Activated T-cell treated with anti-CD3 and anti-CD28 coated beads, Interleukin-2, amount 50 U/mL, for 48 hours (primary cell): Measurements from ENCODE around the gene GNG2.

Source experiments
- DNase-seq, 2 experiments: peaks; one replicate each; pipeline ENCODE4 v3.0.0-alpha.2; 2020

GNG2 gene

DNA sequence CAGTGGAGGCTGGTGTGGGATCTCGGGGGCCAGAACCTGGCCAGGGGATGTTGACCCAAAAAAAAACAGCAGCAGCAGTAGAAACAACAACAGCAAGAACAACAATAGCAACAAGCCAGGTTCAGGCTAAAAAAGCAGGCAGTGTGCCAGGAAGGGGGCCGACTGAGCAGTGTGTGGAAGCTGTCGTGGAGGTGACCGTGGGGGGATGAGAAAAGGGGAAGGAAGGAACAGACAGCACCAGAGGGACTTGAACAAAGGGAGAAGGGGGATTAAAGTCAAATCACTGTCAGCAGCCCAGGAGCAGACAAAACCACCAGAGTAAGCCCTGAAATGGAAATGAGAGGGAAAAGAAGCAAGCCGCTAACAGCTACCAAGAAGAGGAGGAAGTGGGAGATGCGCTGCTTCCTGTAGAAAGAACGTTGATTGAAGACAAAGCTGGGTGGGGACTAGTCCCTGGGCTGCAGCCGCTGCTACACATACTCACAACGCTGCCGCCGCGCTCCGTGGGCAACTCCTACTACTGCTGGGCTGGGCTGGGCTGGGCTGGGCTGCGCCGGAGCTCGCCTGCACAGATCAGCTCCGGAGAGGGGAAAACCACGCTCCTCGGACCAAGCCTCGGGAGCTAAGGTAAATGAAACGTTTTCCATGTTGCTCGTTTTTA, at the start of gene GNG2:
Gene GNG2 (plus strand): TSS at position 449 of the 661 bp plus-strand sequence. CDS start 90,067 bp downstream, outside the sequence.
- DNase-seq: peak; percentile 83 to 86

DNA sequence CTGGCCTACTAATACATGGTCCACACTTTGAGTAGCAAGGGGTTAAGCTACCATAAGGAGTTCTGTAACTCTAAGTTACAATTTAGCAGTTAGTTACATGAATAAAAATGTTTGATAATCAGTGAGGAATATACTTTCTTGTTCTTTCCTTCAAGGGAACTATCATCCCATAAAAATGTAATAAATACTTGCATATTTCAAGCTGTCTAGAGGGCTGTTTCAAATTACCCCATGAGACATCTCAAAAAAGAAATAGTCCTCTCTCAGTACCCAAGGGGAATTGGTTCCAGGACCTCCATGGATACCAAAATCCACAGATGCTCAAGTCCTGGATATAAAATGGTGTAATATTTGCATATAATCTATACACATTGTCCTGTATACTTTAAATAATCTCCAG, 48.7 kb upstream of the GNG2 start:
- DNase-seq: no peak

DNA sequence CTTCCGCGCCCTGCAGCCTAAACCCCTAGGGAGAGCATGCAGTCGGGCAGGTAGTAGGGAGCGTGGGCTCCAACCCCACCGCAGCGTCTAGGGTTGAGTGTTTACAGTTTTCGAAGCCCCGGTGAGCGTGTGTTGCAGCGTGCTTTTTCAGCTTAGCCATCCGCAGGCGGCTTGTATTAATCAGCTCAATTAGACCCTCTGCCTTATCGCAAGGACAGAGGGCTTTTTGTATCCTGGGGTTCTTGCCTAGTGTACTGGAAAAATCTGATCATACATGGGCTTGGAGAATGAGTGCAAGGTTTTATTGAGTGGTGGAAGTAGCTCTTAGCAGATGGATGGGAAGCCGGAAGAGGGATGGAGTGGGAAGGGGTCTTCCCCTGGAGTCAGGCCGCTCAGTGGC, 44.4 kb upstream of the GNG2 start:
- no peak for DNase-seq

DNA sequence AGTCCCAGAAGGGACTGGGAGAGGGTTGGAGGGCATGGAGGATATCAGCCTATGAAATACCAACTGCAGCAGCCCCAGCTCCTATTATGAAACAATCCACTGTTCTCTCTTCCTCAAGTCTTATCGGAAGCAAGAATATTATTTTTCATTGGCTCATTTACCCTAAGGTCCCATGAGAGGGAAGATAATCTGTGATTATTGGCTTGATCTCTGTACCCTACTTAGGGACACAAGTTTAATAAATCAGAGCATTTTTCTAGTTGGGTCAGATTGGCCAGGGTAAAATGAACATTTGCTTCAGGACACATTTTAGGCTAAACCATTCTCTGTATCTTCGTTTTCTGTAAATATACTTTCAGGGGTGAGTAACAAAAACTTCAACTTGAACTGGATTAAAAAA, 43.1 kb upstream of the GNG2 start:
- DNase-seq: no peak

DNA sequence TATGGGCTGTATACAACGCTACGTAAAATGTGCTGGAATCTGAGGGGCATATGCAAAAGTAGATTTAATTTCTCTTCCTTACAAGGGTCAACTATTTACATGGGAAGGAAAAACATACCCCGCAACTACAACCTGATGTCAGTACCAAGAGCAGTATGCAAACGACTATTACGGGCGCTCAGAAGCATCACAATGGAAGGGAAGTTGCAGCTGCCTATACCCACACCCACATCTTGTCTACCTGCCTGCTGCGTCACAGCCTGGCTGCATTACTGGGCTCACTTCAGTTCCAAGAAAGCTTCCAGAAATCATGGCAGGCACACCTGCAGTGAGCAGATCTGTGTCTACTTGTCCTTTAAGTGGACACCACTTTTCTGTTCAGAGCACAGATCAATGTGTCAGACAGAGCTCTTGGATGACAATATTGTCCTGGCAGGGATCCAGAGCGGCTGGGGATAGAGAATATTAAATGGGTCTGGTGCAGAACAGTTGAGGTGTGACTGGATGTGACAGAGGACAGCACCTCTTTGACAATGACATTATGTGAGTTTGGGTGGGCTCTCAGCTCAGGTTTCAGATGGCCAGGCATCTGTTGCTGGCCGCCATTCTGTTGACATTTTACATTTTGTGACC, 41.5 kb upstream of the GNG2 start:
- DNase-seq: no peak

DNA sequence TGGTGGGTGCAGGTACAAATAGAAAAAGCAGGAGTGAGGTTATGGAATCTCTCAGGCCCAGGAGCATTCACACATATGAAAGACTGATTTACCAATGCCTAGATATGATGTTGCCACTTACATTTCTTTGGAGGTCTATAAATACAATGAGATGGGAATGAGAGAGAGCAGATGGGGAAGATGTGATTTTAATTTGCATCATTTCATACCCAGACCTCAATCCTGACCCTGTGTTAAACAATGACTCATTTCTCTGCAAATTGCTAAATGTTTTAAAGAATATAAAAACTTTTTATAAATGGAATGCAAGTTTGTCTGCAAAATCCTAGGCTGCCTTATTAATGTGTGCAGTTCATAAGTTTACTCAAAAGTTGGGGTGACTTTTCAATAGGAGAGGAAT, 38.6 kb upstream of the GNG2 start:
- no peak for DNase-seq

- no peak for DNase-seq
These were observed 37.9 kb upstream of the GNG2 start for GRCh38 chr14:51822499-51822898.

GRCh38 chr14:51823706-51824105, 36.7 kb upstream of the GNG2 start:
- no peak for DNase-seq

DNA sequence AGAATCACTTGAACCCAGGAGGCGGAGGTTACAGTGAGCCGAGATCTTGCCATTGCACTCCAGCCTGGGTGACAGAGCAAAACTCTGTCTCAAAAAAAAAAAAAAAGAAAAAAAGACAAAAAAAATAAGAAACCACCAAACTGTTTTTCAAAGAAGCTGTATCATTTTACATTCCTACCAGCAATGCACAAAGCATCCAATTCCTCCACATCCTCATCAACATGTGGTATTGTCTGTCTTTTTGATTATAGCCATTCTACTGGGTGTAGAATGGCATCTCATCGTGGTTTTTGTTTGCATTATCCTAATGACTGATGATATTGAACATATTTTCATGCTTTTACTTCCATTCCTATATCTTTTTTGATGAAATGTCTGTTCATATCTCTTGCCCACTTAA, 36.2 kb upstream of the GNG2 start:
- no peak for DNase-seq

GRCh38 chr14:51825926-51826325, 34.5 kb upstream of the GNG2 start:
- no peak for DNase-seq

GRCh38 chr14:51828017-51828797, 32.2 kb upstream of the GNG2 start:
- peak; percentile 82 to 86 for DNase-seq

DNA sequence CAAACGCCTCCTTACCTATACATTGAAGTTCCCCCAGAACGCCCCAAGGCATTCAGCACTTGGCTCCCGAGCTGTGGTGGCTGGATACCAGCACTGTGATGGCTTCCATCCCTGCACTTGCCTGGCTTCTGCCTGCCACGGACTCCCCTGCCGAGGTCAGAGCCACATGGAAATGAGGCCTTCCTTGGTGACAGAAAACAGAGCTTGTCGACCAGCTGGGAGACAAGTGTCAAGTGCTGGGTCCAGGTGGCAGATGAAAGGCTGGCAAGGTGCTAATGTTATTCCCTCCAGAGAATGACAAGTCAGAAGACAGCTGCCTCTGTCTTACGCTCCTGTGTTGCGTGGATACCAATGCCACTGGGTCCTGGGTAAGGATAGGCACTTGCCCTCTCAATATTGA, 26.2 kb upstream of the GNG2 start:
- no peak for DNase-seq

- no peak for DNase-seq
These were observed 24.0 kb upstream of the GNG2 start for GRCh38 chr14:51836417-51836816.

- no peak for DNase-seq
These were observed 16.1 kb upstream of the GNG2 start for GRCh38 chr14:51844081-51844881.

GRCh38 chr14:51845811-51846210, 14.6 kb upstream of the GNG2 start:
- DNase-seq: no peak

DNA sequence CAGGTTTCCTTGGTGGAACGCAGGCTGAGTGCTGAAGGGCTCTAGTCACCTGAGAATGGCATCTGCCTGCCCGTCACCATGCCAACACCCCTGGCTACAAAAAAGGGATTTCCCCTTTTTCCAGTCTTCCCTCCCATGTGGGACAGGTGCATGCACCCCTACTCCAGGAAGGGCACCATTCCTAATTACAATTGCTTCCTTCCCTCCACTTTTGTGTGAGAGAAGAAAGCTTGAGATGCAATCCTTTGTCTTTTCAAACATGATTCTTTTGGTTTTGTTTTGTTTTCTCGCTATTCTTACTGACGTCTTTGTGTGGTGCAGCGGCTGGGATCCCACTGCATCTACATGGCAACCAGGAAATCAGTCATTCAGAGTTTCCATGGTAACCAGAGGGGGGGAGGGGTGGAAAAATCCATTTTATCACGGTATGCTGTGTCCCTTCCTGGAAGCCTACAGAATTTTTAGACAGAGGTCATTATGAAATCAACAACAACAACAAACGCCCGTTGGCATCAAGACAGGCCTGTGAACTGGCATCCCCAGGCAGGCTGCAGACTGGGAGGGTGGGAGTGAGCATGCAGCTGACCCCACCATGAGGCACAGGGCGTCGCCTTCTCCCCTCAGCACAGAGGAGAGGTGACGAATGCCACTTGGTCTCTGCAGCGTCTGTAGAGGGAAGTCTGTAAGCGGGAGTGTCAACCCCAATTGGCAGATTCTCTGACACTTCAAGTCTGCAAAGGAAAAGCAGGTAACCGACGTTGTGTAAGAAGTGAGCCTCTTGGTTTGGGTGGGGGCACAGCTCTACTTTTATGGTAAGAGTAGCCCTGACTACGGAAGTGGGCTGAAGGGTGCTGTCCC, 13.6 kb upstream of the GNG2 start:
- peak; percentile 84 to 86 for DNase-seq

GRCh38 chr14:51847489-51847796, 13.0 kb upstream of the GNG2 start:
- DNase-seq: no peak

DNA sequence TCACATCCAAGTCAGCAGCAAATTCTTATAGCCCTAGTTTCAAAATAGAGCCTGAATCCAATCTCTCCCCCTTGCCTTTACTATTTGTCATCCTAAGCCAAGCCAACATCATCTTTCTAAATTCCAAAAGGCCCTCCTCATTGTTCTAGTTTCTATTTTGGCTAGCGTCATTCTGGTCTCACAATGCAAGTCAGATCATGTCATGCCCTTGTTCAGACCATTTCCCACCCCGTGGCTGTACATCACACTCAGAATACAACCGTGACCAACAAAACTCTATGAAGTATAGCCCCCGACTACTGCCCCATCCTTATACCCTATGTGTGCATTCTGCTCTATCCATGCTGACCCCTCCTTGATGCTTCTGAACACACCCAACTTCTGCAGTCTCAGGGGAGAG, 12.3 kb upstream of the GNG2 start:
- no peak for DNase-seq

DNA sequence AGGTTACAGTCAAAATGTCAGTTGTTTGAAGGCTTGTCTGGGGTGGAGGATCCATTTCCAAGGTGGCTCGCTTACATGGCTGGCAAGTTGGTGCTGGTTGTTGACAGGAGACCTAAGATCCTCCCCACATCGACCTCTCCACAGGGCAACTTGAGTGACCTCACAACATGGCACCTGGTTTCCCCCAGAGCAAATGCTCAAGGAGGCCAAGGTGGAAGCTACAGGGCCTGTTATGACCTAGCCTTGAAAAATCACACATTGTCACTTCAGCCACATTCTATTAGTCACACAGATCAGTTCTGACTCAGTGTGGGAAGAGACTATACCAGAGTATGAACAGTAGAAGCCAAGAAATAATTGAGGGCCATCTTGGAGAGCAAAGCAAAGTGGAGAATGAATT, 11.3 kb upstream of the GNG2 start:
- peak; percentile 73 to 74 for DNase-seq

DNA sequence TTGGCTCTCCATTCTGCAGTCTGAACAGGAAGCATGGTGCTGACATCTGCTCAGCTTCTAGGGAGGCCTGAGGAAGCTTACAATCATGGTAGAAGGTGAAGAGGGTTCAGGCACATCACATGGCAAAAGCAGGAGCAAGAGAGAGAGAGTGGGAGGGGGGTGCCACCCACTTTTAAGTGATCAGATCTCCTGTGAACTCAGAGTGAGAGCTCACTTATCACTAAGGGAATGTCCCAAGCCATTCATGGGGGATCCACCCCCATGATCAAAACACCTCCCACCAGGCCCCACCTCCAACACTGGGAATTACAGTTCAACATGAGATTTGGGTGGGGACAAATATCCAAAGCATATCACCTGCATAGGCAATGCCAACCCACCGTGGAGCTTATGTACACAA, 9.8 kb upstream of the GNG2 start:
- no peak for DNase-seq

DNA sequence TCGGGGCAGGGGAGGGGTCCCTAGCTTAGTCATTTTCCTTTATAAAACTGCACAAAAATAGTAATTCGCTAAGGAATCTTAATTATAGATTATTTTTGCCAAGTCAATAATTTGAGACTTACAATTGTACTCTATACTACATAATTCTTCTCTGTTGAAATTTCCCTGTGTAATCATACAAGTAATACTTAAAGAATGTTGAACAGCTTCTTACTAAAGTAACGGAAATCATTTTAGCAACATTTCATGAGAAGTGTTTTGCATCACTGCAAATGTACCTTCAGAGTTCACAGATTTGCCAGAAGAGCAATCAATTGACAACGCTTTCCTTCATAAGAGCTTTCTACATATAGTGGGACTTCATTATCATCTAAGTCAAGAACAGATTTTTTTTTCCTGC, 7.9 kb upstream of the GNG2 start:
- no peak for DNase-seq

DNA sequence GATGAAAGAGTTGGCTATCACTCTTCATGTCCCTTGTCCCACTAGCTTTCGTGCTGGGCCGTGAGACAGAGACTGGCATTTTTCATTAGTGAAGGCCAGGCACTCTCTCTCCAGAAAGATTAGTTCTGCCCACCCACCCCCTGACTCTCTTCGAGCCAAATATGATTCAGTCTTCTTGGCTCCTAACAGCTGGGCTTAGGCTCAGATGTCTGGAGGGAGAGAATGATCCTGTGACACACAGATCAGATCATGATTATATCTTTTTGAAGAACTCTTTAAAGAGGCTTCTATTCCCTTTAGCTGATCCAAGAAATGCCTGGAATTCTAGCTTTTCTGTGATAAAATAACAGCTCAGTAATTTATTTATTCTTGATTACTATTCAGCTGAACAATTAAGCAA, 5.2 kb upstream of the GNG2 start:
- DNase-seq: no peak
